LNCAP (cell line): Measurements from ENCODE around the gene HS3ST5.

Source experiments
- CTCF ChIP-seq: fragments of 450-650 bp; IDR thresholded peaks from 2 replicates; pipeline ENCODE4 v1.5.1; 2017; ENCODE audit warnings: mild to moderate bottlenecking

The HS3ST5 gene

GRCh38 chr6:114092943-114093342, 249.9 kb downstream of the HS3ST5 start:
- TF ChIP-seq CTCF, result no peak

- TF ChIP-seq CTCF, result no peak
Observed at GRCh38 chr6:114090626-114091025, 252.2 kb downstream of the HS3ST5 start.

- no peak for TF ChIP-seq CTCF
Observed at GRCh38 chr6:114087496-114087895, 255.3 kb downstream of the HS3ST5 start.

GRCh38 chr6:114085211-114085610, 257.6 kb downstream of the HS3ST5 start:
- TF ChIP-seq CTCF, result no peak

GRCh38 chr6:114084327-114084890, 258.4 kb downstream of the HS3ST5 start:
- TF ChIP-seq CTCF, result no peak

- TF ChIP-seq CTCF, result no peak
Observed at GRCh38 chr6:114083251-114083650, 259.6 kb downstream of the HS3ST5 start.

GRCh38 chr6:114081730-114082129, 261.1 kb downstream of the HS3ST5 start:
- TF ChIP-seq CTCF, result no peak

GRCh38 chr6:114080891-114081510, 261.8 kb downstream of the HS3ST5 start:
- no peak for TF ChIP-seq CTCF
